Activated CD8-positive, alpha-beta T cell treated with anti-CD3 and anti-CD28 coated beads for 36 hours (primary cell): ENCODE measurements around the gene RPL18. TPM values are rescaled to one million over a fixed set of nuclear protein-coding genes. Genes with fewer than 3 reads are reported as not detected.
A peak's percentile ranks its signal among the peaks of the same experiment; 100 is the strongest.

Experiments used
- ATAC-seq: fragments of 200-7000 bp; cut with Tn5 transposase; one replicate; pipeline ENCODE4 v1.10.0; 2021; ENCODE audit warnings: mild to moderate bottlenecking, moderate library complexity
- CTCF ChIA-PET: fragments of 350-600 bp; sonication (Branson Sonifier 250); formaldehyde crosslinking; loops from one replicate; lab custom pipeline; 2021; ENCODE audit warnings: antibody characterized with exemption; lab: Charles Lee
- POLR2A ChIA-PET: fragments of 350-600 bp; sonication (Branson Sonifier 250); formaldehyde crosslinking; loops from one replicate; lab custom pipeline; 2021; ENCODE audit warnings: antibody characterized with exemption; lab: Charles Lee
- DNase-seq: peaks from one replicate; pipeline ENCODE4 v3.0.0-alpha.2; 2020
- H3K27ac Mint-ChIP-seq: one replicate; pipeline ENCODE4 v1.8.0; 2021; ENCODE audit warnings: mild to moderate bottlenecking, mixed read lengths
- H3K27me3 Mint-ChIP-seq: one replicate; pipeline ENCODE4 v1.8.0; 2021; ENCODE audit warnings: mixed read lengths
- H3K36me3 Mint-ChIP-seq: one replicate; pipeline ENCODE4 v1.8.0; 2021; ENCODE audit warnings: low read depth, mixed read lengths
- H3K4me1 Mint-ChIP-seq: one replicate; pipeline ENCODE4 v1.8.0; 2021; ENCODE audit warnings: low read depth, mixed read lengths
- H3K4me3 Mint-ChIP-seq: one replicate; pipeline ENCODE4 v1.8.0; 2021; ENCODE audit warnings: mild to moderate bottlenecking, moderate library complexity, mixed read lengths
- H3K9me3 Mint-ChIP-seq: one replicate; pipeline ENCODE4 v1.8.0; 2021; ENCODE audit warnings: mixed read lengths
- CTCF ChIP-seq: fragments of 200-600 bp; IDR thresholded peaks from one replicate; pipeline ENCODE4 v1.8.0; 2022; ENCODE audit warnings: antibody characterized with exemption, mild to moderate bottlenecking
- intact Hi-C: fragments of 100-400 bp; cut with micrococcal nuclease; formaldehyde crosslinking; loops from one replicate; pipeline ENCODE4 v1.10.0; 2022
- total RNA-seq, 2 experiments: library from RNA; stranded (reverse); gene quantifications; one replicate each; pipeline ENCODE4 v1.2.3, GENCODE V29; 2021

The RPL18 gene
- total RNA-seq, 2 experiments from 2014 or later = 2,304 to 2,324 TPM

- DNase-seq = no peak
- H3K9me3 Mint-ChIP-seq = no peaks in the 10 kb centered on the region
- H3K4me1 Mint-ChIP-seq = peaks cover 37% of the 10 kb centered on the region
- peak overlapping the region; percentile 85 for H3K4me3 Mint-ChIP-seq
- ChIA-PET POLR2A (interaction anchor here (0.6 to 2.3 kb wide), 9 partner anchors 8 to 349 kb away, joined by 3 to 16 read pairs (median 4); partner anchors contain the start of genes DBP, PPP1R15A, RPL18 and SPHK2), CTCF (interaction anchor here (0.6 to 1.9 kb wide), 21 partner anchors 8 to 348 kb away, joined by 3 to 17 read pairs (median 4); partner anchors contain the start of genes DBP, GYS1, HSD17B14 and RPL18)
- H3K27me3 Mint-ChIP-seq = no peaks in the 10 kb centered on the region
- H3K27ac Mint-ChIP-seq = peak overlapping the region; percentile 90
- intact Hi-C loops = loop anchor here (10.0 kb wide), 1 partner anchor 99 kb away; the partner anchor contains the start of genes IZUMO1 and RASIP1
- no peaks in the 10 kb centered on the region for H3K36me3 Mint-ChIP-seq
- ATAC-seq = no peak
- no peak for TF ChIP-seq CTCF
Measured at GRCh38 chr19:48645620-48646000, 26.6 kb upstream of the RPL18 start.

- Mint-ChIP-seq H3K4me3 (peak overlapping the region; percentile 85), H3K4me1 (peaks cover 37% of the 10 kb centered on the region), H3K36me3 (no peaks in the 10 kb centered on the region), H3K9me3 (no peaks in the 10 kb centered on the region), H3K27me3 (no peaks in the 10 kb centered on the region), H3K27ac (peak overlapping the region; percentile 90)
- peak; percentile 69 for ATAC-seq
- POLR2A ChIA-PET = interaction anchor here (0.6 to 2.3 kb wide), 8 partner anchors 8 to 350 kb away, joined by 3 to 16 read pairs (median 6); partner anchors contain the start of genes DBP, RPL18 and SPHK2
- intact Hi-C loops = loop anchor here (10.0 kb wide), 1 partner anchor 100 kb away; the partner anchor contains the start of genes IZUMO1 and RASIP1
- CTCF ChIA-PET = interaction anchor here (0.6 to 1.9 kb wide), 17 partner anchors 8 to 348 kb away, joined by 3 to 17 read pairs (median 5); partner anchors contain the start of genes DBP, GYS1, RPL18 and RUVBL2
- no peak for TF ChIP-seq CTCF
- peak; percentile 91 for DNase-seq
Measured at GRCh38 chr19:48644839-48645619, 26.1 kb upstream of the RPL18 start.

- intact Hi-C loops = loop anchor here (10.0 kb wide), 1 partner anchor 100 kb away; the partner anchor contains the start of genes IZUMO1 and RASIP1
- Mint-ChIP-seq H3K4me1 (peaks cover 38% of the 10 kb centered on the region), H3K9me3 (no peaks in the 10 kb centered on the region), H3K36me3 (no peaks in the 10 kb centered on the region), H3K27me3 (no peaks in the 10 kb centered on the region), H3K4me3 (peak overlapping the region; percentile 85), H3K27ac (no peak overlapping the region)
- ATAC-seq (no peak), DNase-seq (no peak)
- ChIA-PET CTCF (interaction anchor here (1.5 to 1.9 kb wide), 3 partner anchors 9 to 281 kb away, joined by 3 to 11 read pairs (median 4); partner anchors contain the start of genes SYNGR4 and TMEM143), POLR2A (interaction anchor here (1.0 to 2.3 kb wide), 3 partner anchors 11 to 151 kb away, joined by 3 to 16 read pairs (median 8); no protein-coding TSS in a partner anchor)
- TF ChIP-seq CTCF = no peak
Measured at GRCh38 chr19:48644355-48644754, 25.4 kb upstream of the RPL18 start.

- H3K36me3 Mint-ChIP-seq = peaks cover 8% of the 10 kb centered on the region
- ChIA-PET POLR2A (no interaction called here), CTCF (no interaction called here)
- peaks cover 45% of the 10 kb centered on the region for H3K4me1 Mint-ChIP-seq
- H3K27me3 Mint-ChIP-seq = no peaks in the 10 kb centered on the region
- ATAC-seq (no peak), DNase-seq (no peak)
- H3K27ac Mint-ChIP-seq = no peak overlapping the region
- H3K4me3 Mint-ChIP-seq = no peak overlapping the region
- H3K9me3 Mint-ChIP-seq = no peaks in the 10 kb centered on the region
- intact Hi-C loops = loop anchor here (10.0 kb wide), 1 partner anchor 102 kb away; the partner anchor contains the start of genes IZUMO1 and RASIP1
- TF ChIP-seq CTCF = no peak
Measured at GRCh38 chr19:48642862-48643261, 23.9 kb upstream of the RPL18 start.
